HCT116 (cell line): ENCODE results near the gene ZNF665.

Source experiments
- ATF3 ChIP-seq: IDR thresholded peaks from 2 replicates; pipeline ENCODE4 v1.6.1; 2012
- CEBPB ChIP-seq: IDR thresholded peaks from 2 replicates; pipeline ENCODE4 v1.6.1; 2012; ENCODE audit warnings: low read depth
- CTCF ChIP-seq, 3 experiments: fragments of 200-600 bp in 1 of 3; sonication (generic) in 1 of 3; IDR thresholded peaks in 2 of 3; conservative IDR thresholded peaks in 1 of 3; 2 replicates each; pipeline ENCODE4 v1.5.1; 2012 to 2017; ENCODE audit warnings: low read depth in 2 of 3, low read length in 2 of 3, antibody characterized with exemption in 1 of 3, borderline replicate concordance in 1 of 3, control low read depth in 1 of 3, mild to moderate bottlenecking in 1 of 3, mixed read lengths in 1 of 3, mixed run types in 1 of 3, moderate library complexity in 1 of 3; ENCODE audit not compliant: insufficient read depth in 1 of 3
- EZH2 ChIP-seq: fragments of 200-600 bp; sonication (generic); IDR thresholded peaks from 2 replicates; pipeline ENCODE4 v1.6.1; 2017; ENCODE audit warnings: antibody characterized with exemption, mixed run types
- EZH2phosphoT487 ChIP-seq: fragments of 200-600 bp; IDR thresholded peaks from 2 replicates; pipeline ENCODE4 v1.6.1; 2018; ENCODE audit warnings: antibody characterized with exemption, borderline replicate concordance
- POLR2A ChIP-seq: IDR thresholded peaks from 2 replicates; pipeline ENCODE4 v1.7.0; 2011; ENCODE audit warnings: borderline replicate concordance; ENCODE audit not compliant: insufficient read depth, insufficient read length; ENCODE audit errors: extremely low read depth
- POLR2AphosphoS5 ChIP-seq: IDR thresholded peaks from 2 replicates; pipeline ENCODE4 v1.6.1; 2011; ENCODE audit warnings: mild to moderate bottlenecking, low read depth, low read length, moderate library complexity
- RAD21 ChIP-seq: IDR thresholded peaks from 2 replicates; pipeline ENCODE4 v1.6.1; 2012; ENCODE audit warnings: low read depth, mild to moderate bottlenecking
- SRF ChIP-seq: IDR thresholded peaks from 2 replicates; pipeline ENCODE4 v1.6.1; 2012; ENCODE audit warnings: low read depth
- TF ChIP-seq, protein P1 (sequence below): IDR thresholded peaks from 2 replicates; pipeline ENCODE4 v1.6.1; 2012; ENCODE audit warnings: low read depth
- TF ChIP-seq, protein P2 (sequence below): IDR thresholded peaks from 2 replicates; pipeline ENCODE4 v1.6.1; 2012

GRCh38 chr19:53212703-53213320, 19.7 kb upstream of the ZNF665 start:
- TF ChIP-seq POLR2A (no peak), RAD21 (no peak), CTCF (IDR thresholded peaks at IDR 0.05 in 2 of 3, conservative IDR thresholded peaks at IDR 0.05 in 1 of 3; ENCODE audit: borderline replicate concordance in 1 of 3, insufficient read depth in 1 of 3, low read depth in 2 of 3, low read length in 2 of 3) (no peak), POLR2AphosphoS5 (no peak), CEBPB (no peak), SRF (no peak), EZH2 (no peak), EZH2phosphoT487 (no peak), ATF3 (no peak)
- TF ChIP-seq, protein P1, sequence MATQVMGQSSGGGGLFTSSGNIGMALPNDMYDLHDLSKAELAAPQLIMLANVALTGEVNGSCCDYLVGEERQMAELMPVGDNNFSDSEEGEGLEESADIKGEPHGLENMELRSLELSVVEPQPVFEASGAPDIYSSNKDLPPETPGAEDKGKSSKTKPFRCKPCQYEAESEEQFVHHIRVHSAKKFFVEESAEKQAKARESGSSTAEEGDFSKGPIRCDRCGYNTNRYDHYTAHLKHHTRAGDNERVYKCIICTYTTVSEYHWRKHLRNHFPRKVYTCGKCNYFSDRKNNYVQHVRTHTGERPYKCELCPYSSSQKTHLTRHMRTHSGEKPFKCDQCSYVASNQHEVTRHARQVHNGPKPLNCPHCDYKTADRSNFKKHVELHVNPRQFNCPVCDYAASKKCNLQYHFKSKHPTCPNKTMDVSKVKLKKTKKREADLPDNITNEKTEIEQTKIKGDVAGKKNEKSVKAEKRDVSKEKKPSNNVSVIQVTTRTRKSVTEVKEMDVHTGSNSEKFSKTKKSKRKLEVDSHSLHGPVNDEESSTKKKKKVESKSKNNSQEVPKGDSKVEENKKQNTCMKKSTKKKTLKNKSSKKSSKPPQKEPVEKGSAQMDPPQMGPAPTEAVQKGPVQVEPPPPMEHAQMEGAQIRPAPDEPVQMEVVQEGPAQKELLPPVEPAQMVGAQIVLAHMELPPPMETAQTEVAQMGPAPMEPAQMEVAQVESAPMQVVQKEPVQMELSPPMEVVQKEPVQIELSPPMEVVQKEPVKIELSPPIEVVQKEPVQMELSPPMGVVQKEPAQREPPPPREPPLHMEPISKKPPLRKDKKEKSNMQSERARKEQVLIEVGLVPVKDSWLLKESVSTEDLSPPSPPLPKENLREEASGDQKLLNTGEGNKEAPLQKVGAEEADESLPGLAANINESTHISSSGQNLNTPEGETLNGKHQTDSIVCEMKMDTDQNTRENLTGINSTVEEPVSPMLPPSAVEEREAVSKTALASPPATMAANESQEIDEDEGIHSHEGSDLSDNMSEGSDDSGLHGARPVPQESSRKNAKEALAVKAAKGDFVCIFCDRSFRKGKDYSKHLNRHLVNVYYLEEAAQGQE = no peak
- TF ChIP-seq, protein P2, sequence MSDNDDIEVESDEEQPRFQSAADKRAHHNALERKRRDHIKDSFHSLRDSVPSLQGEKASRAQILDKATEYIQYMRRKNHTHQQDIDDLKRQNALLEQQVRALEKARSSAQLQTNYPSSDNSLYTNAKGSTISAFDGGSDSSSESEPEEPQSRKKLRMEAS = no peak
